ENCODE measurements around the gene CALR. TPM values are rescaled to one million over a fixed set of nuclear protein-coding genes. Genes with fewer than 3 reads are reported as not detected.
"Not testable (repeated sequence)": the region's sequence is repeated elsewhere in the genome, so short reads cannot be mapped to it uniquely, and the experiment has no call there.

The CALR gene
- total RNA-seq, 1 experiment from 2014 or later = 1,048 TPM

- peak; percentile 85 for DNase-seq (ENCODE audit: low read depth)
These were observed 14.2 kb downstream of the CALR start for GRCh38 chr19:12952488-12953137.

- DNase-seq (ENCODE audit: low read depth) = peak; percentile 48
These were observed 14.9 kb downstream of the CALR start for GRCh38 chr19:12953138-12953798.

- DNase-seq (ENCODE audit: low read depth) = no peak
These were observed 15.6 kb downstream of the CALR start for GRCh38 chr19:12953799-12954611.

DNA sequence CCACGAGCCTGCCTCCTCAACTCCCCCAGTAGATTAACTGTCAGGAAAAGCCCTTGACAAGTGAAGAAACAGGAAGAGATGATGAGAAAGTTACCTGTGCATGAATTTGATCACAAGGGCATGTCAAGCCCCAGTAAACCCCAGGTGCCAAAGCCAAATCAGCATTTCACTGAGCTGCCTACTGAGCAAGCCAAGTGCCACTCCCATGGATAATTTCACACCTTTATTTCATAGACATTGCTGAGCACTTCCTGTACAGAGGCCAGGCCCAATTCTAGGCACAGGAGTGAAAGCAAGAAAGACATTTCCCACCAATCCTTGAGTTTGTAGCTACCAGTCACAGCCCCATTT lies 16.2 kb downstream of the CALR start:
- DNase-seq (ENCODE audit: low read depth) = no peak

GRCh38 chr19:12955575-12955974 lies 17.2 kb downstream of the CALR start:
- not testable (repeated sequence) for DNase-seq (ENCODE audit: low read depth)

GRCh38 chr19:12955996-12956395 lies 17.6 kb downstream of the CALR start:
- DNase-seq (ENCODE audit: low read depth) = no peak

DNA sequence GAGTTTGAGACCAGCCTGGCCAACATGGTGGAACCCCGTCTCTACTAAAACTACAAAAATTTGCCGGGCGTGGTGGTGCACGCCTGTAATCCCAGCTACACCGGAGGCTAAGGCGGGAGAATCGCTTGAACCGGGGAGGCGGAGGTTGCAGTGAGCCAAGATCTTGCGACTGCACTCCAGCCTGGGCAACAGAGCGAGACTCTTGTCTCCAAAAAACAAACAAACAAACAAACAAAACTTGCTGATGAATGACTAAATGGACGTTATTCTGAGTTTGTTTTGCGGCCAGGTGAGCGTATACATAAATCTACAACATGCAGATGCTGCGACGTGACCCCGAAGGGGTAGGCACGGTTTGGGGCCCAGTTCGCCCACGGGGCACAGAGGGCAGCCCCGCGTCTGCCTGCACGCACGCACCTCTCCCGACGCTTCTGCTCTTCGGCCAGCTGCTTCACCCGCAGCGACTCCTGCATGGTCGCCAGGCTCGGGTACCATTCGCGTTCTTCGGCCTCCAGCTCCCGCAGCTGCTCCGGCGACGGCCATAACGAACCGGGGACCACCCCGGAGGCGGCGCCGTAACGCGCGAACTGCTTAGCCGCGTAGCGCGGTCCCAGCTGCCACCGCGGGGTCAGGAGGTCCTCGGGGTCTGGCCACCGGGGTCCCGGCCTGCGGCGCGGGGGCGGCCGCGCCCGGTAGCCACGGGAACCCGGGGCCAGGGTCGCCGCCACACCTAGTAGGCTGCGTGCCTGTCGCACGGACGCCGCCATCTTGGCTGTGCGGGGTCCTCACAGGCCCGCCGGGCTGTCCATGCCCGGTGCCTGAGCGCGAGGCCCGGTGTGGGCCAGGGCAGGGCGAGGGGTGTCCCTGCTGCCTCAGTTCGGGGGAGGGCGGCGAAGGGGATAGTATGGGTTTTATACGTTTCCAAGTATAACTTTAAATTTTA lies 18.3 kb downstream of the CALR start, which contains the start of gene GADD45GIP1:
Gene GADD45GIP1, minus strand, starts transcription at position 778 of the 943 bp plus-strand sequence. Its CDS starts 11 bp downstream, at position 767.
- peak; percentile 91 for DNase-seq (ENCODE audit: low read depth)

DNA sequence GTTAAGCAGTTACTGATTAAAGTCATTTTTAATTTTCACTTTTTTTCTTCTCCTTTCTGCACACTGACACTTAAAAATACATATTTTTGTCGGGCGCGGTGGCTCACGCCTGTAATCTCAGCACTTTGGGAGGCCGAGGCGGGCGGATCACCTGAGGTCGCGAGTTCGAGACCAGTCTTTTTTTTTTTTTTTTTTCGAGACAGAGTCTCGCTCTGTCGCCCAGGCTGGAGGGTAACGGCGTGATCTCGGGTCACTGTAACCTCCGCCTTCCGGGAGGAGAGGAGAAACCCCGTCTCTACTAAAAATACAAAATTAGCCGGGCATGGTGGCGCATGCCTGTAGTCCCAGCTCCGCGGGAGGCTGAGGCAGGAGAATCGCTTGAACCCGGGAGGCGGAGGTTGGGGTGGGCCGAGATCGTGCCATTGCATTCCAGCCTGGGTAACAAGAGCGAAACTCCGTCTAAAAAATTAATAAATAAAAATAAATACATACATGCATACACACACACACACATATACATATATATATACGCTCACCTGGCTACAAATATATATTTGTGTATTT lies 19.1 kb downstream of the CALR start:
- not testable (repeated sequence) for DNase-seq (ENCODE audit: low read depth)

GRCh38 chr19:12959481-12959880 lies 21.1 kb downstream of the CALR start:
- DNase-seq (ENCODE audit: low read depth) = no peak

DNA sequence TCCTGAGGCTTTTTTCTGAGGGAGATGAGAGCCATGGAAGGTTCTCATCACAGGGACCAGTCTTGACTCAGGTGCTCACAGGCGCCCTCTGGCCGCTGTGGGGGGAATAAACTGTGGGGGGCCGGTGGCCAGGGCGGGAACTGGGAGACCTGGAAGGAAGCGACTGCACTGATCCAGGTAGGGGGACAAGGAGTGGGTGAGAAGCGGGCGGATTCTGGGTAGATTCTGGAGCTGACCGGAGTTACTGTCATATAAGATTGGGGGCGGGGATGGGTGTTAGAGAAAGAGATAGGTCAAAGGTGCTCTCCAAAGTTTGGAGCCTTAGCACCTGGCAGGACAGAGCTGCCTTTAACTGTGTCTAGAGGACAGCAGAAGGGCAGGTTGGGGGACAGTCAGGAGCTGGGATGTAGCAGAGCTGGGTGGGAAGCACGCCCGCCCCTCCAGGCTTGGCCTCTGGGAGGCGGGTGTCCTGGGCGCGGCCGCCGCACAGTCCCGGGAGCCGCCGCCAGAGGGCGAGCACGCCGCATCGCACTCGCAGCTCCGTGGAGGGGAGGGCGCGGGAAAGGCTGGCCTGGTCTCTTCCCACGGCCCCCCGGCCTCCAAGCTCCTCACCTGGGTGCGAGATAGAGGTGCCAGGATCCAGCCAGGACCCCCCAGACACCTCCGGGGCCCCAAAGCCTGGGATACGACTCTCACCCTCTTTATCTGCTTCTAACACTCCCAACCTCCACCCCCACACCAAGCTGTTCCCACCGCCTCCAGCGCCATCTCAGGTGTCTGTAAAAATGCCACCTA lies 26.8 kb downstream of the CALR start:
- peak; percentile 87 for DNase-seq (ENCODE audit: low read depth)

GRCh38 chr19:12965812-12966135 lies 27.4 kb downstream of the CALR start:
- no peak for DNase-seq (ENCODE audit: low read depth)

GRCh38 chr19:12967907-12968306 lies 29.5 kb downstream of the CALR start:
- no peak for DNase-seq (ENCODE audit: low read depth)

DNA sequence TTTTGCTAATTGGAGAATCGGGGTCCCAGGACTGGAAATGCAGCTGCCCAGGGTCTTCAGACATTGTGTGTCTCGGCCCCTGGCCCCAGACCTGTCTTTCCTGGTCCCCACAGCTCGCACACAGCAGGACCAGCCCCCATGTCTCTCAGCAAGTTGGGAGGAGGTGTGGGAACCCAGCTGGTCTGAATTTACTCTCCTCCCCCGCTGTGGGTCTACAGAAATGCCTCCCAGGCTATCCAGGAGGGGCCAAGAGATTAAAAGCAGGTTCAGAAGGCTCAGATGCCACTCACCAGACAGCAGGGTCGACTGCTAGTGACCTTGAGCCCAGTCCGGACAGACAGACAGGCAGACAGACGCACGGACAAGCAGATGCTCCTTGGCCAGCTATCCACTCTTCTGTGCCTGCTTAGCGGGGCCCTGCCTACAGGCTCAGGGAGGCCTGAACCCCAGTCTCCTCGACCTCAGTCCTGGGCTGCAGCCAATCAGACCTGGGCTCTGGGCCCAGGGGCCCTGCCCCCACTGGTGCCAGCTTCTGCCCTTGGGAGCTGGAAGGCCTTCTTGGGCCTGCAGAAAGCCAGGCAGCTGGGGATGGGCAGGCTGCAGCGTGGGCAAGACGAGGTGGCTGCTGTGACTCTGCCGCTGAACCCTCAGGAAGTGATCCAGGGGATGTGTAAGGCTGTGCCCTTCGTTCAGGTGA lies 31.0 kb downstream of the CALR start, which contains the start of gene DAND5:
Gene DAND5, plus strand, starts transcription at position 285 of the 697 bp plus-strand sequence. Its CDS starts 85 bp downstream, at position 370.
- DNase-seq (ENCODE audit: low read depth) = no peak

DNA sequence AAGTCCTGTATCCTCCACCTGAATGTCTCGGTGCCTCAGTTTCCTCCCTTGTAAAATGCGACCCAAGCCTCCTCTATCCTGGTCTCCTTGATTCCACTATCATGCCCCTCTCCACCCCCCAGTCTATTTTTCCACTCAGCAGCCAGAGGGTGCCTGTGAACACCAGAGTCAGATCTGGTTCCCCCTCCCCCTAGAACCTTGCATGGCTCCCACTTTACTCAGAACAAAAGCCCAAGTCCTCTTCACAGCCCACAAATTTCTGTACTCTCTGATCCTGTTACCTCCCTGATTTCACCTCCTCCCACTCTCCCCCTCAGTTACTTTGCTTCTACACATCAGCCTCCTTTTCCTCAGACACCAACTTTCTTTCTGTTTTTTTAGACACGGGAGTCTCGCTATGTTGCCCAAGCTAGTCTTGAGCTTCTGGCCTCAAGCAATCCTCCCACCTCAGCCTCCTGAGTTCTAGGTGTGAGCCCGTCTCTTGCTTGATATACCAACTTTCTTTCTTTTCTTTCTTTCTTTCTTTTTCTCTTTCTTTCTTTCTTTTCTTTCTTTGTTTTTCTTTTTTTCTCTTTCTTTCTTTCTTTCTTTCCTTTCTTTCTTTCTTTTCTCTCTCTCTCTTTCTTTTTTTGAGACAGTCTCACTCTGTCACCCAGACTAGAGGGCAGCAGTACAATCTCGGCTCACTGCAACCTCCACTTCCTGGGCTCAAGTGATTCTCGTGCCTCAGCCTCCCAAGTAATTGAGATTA lies 31.8 kb downstream of the CALR start:
- no peak for DNase-seq (ENCODE audit: low read depth)

GRCh38 chr19:12973236-12973635 lies 34.8 kb downstream of the CALR start:
- no peak for DNase-seq (ENCODE audit: low read depth)

GRCh38 chr19:12974301-12975220 lies 36.2 kb downstream of the CALR start:
- DNase-seq (ENCODE audit: low read depth) = no peak

- DNase-seq (ENCODE audit: low read depth) = no peak
These were observed 36.9 kb downstream of the CALR start for GRCh38 chr19:12975221-12975741.

DNA sequence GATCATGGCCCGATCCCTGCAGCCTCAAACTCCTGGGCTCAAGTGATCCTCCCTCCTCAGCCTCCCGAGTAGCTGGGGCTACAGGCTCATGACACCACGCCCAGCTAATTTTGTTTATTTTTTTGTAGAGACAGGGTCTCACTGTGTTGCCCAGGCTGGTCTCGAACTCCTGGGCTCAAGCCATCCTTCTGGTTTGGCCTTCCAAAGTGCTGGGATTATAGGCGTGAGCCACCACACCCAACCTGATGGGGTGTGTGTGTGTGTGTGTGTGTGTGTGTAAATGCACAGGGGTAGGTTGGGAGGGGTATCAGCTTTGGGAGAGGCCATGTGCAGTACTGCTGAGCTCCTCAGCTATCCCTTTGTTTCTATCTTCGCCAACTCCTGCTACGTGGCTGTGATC lies 37.7 kb downstream of the CALR start:
- not testable (repeated sequence) for DNase-seq (ENCODE audit: low read depth)
